OCI-LY7 (cell line): ENCODE measurements around the gene CD47. TPM values are rescaled to one million over a fixed set of nuclear protein-coding genes. Genes with fewer than 3 reads are reported as not detected.

ENCODE experiments used
- BruUV-seq: library from RNA; stranded (reverse); fragments of 400-500 nt; replicated peaks from 2 replicates; lab custom pipeline; 2021; lab: Mats Ljungman, UMichigan
- CTCF ChIA-PET: fragments of 300-600 bp; sonication (Branson Sonifier 250); formaldehyde crosslinking; loops from one replicate; lab custom pipeline; 2022; ENCODE audit warnings: antibody characterized with exemption; ENCODE audit not compliant: unreplicated experiment; lab: Charles Lee
- POLR2A ChIA-PET: fragments of 300-600 bp; sonication (Branson Sonifier 250); formaldehyde crosslinking; loops from one replicate; lab custom pipeline; 2022; ENCODE audit warnings: antibody characterized with exemption; lab: Charles Lee
- DNase-seq: peaks from one replicate; pipeline ENCODE4 v3.0.0-alpha.2; 2015; ENCODE audit warnings: low spot score
- H2AFZ ChIP-seq: fragments of 200-600 bp; sonication (generic), shearing (Covaris generic); 2 replicates; pipeline ENCODE4 v1.6.1; 2014; ENCODE audit warnings: mild to moderate bottlenecking, antibody characterized with exemption, low read length, moderate library complexity
- H3K27ac ChIP-seq: fragments of 200-600 bp; sonication (generic); 2 replicates; pipeline ENCODE4 v1.5.1; 2014; ENCODE audit warnings: mixed run types, low read depth, mild to moderate bottlenecking, moderate library complexity, low read length, inconsistent platforms; ENCODE audit not compliant: poor library complexity, severe bottlenecking
- H3K36me3 ChIP-seq: fragments of 200-600 bp; sonication (generic); 2 replicates; pipeline ENCODE4 v1.6.1; 2014; ENCODE audit warnings: mild to moderate bottlenecking, antibody characterized with exemption, low read length, moderate library complexity, mixed read lengths; ENCODE audit not compliant: insufficient read depth
- H3K4me1 ChIP-seq: fragments of 200-600 bp; sonication (generic); 2 replicates; pipeline ENCODE4 v1.5.1; 2014; ENCODE audit warnings: mild to moderate bottlenecking, low read length; ENCODE audit not compliant: insufficient read depth, poor library complexity, severe bottlenecking
- H3K4me2 ChIP-seq: fragments of 200-600 bp; sonication (generic); 2 replicates; pipeline ENCODE4 v1.6.1; 2014; ENCODE audit warnings: mild to moderate bottlenecking, low read length
- H3K4me3 ChIP-seq: fragments of 200-600 bp; sonication (generic); 2 replicates; pipeline ENCODE4 v1.5.1; 2014; ENCODE audit warnings: mild to moderate bottlenecking, low read depth, low read length; ENCODE audit not compliant: poor library complexity, severe bottlenecking
- H3K79me2 ChIP-seq: fragments of 200-600 bp; sonication (generic); 2 replicates; pipeline ENCODE4 v1.6.1; 2016; ENCODE audit warnings: low read depth, mild to moderate bottlenecking, low read length, moderate library complexity, mixed read lengths; ENCODE audit not compliant: insufficient read depth
- H3K9me2 ChIP-seq: fragments of 200-600 bp; sonication (generic); 2 replicates; pipeline ENCODE4 v1.6.1; 2016; ENCODE audit warnings: mild to moderate bottlenecking, low read length, mixed read lengths; ENCODE audit not compliant: insufficient read depth
- H3K9me3 ChIP-seq: fragments of 200-600 bp; sonication (generic); 2 replicates; pipeline ENCODE4 v1.6.1; 2014; ENCODE audit warnings: mild to moderate bottlenecking, mixed run types, low read length, mixed read lengths
- H4K20me1 ChIP-seq: fragments of 200-600 bp; sonication (generic); 2 replicates; pipeline ENCODE4 v1.6.1; 2014; ENCODE audit warnings: mild to moderate bottlenecking, antibody characterized with exemption, low read length, moderate library complexity, mixed read lengths; ENCODE audit not compliant: insufficient read depth
- CTCF ChIP-seq: fragments of 200-600 bp; sonication (generic); conservative IDR thresholded peaks from 2 replicates; pipeline ENCODE4 v1.5.1; 2014; ENCODE audit warnings: mild to moderate bottlenecking, antibody characterized with exemption, low read length, moderate library complexity, mixed read lengths
- EZH2phosphoT487 ChIP-seq: fragments of 200-600 bp; sonication (generic); IDR thresholded peaks from 2 replicates; pipeline ENCODE4 v1.6.1; 2018; ENCODE audit warnings: low read depth, borderline replicate concordance, mild to moderate bottlenecking, mixed run types, antibody characterized with exemption, low read length, moderate library complexity, mixed read lengths
- intact Hi-C: fragments of 100-400 bp; cut with micrococcal nuclease; formaldehyde crosslinking; loops from one replicate; pipeline ENCODE4 v1.10.0; 2022; ENCODE audit not compliant: unreplicated experiment
- total RNA-seq, 2 experiments: library from RNA; depleted of rRNA in 1 of 2; stranded (reverse); fragments of >200 nt in 1 of 2; shearing (Covaris generic) in 1 of 2; gene quantifications; 2 replicates each; pipeline ENCODE4 v1.2.3, GENCODE V29; 2014 to 2022

The CD47 gene
- total RNA-seq, 2 experiments from 2014 or later: 43.9 to 50.0 TPM

- ChIA-PET POLR2A (interaction anchor here (0.7 to 1.1 kb wide), 7 partner anchors 8 to 241 kb away, joined by 3 to 4 read pairs (median 3); no protein-coding TSS in a partner anchor), CTCF (no interaction called here)
- TF ChIP-seq CTCF (no peak), EZH2phosphoT487 (no peak)
- DNase-seq: no peak
- H3K4me2 ChIP-seq: peak overlapping the region; percentile 48; the same call in 1 of the 2 replicates
- intact Hi-C loops: no loop called here
- peaks cover 35% of the 10 kb centered on the region for H3K36me3 ChIP-seq
- BruUV-seq: no TSS peak
- H3K9me2 ChIP-seq: no peaks in the 10 kb centered on the region
- peaks cover 84% of the 10 kb centered on the region for H3K4me1 ChIP-seq
- no peak overlapping the region for H3K27ac ChIP-seq
- peaks cover 51% of the 10 kb centered on the region; the same call in 1 of the 2 replicates for H3K79me2 ChIP-seq
- H4K20me1 ChIP-seq: 0 out of 2 replicates have a peak, but pooled peaks cover 4% of the 10 kb centered on the region
- H3K4me3 ChIP-seq: no peak overlapping the region
- no peaks in the 10 kb centered on the region for H3K9me3 ChIP-seq
- no peak overlapping the region for H2AFZ ChIP-seq
Observed at GRCh38 chr3:108131475-108132134, 40.8 kb upstream of the CD47 start.

- Histone ChIP-seq H2AFZ (no peak overlapping the region), H3K27ac (no peak overlapping the region), H4K20me1 (0 out of 2 replicates have a peak, but pooled peaks cover 4% of the 10 kb centered on the region), H3K4me3 (no peak overlapping the region), H3K9me3 (no peaks in the 10 kb centered on the region), H3K36me3 (peaks cover 28% of the 10 kb centered on the region), H3K9me2 (no peaks in the 10 kb centered on the region), H3K4me2 (peak overlapping the region; percentile 60; the same call in 1 of the 2 replicates), H3K4me1 (peaks cover 90% of the 10 kb centered on the region), H3K79me2 (peaks cover 58% of the 10 kb centered on the region; the same call in 1 of the 2 replicates)
- no peak for TF ChIP-seq CTCF
- TF ChIP-seq EZH2phosphoT487: no peak
- no TSS peak for BruUV-seq
- intact Hi-C loops: no loop called here
- DNase-seq: no peak
- CTCF ChIA-PET: no interaction called here
- POLR2A ChIA-PET: interaction anchor here (0.7 to 1.6 kb wide), 6 partner anchors 9 to 92 kb away, joined by 3 to 4 read pairs (median 3); no protein-coding TSS in a partner anchor
Observed at GRCh38 chr3:108130701-108131474, 40.1 kb upstream of the CD47 start.
